NCI-H2196 treated with DMSO at 0.1 percent for 48 hours (cell line): ENCODE data around the gene PCDHB4.
"Not testable (repeated sequence)": the region's sequence is repeated elsewhere in the genome, so short reads cannot be mapped to it uniquely, and the experiment has no call there.

Experiments used
- DNase-seq: peaks from one replicate; lab custom pipeline; 2025; ENCODE audit not compliant: unreplicated experiment; lab: John Stamatoyannopoulos, UW

Gene PCDHB4

GRCh38 chr5:141121563-141121962 lies at the start of gene PCDHB4:
Gene PCDHB4, plus strand, starts transcription at chr5:141121818. Its CDS starts 181 bp downstream, at chr5:141121999.
- DNase-seq, result no peak

- DNase-seq, result no peak
Observed at GRCh38 chr5:141077826-141078225, 43.8 kb upstream of the PCDHB4 start.

- no peak for DNase-seq
Observed at GRCh38 chr5:141082228-141082627, 39.4 kb upstream of the PCDHB4 start.

- DNase-seq, result peak; percentile 64
Observed at GRCh38 chr5:141084487-141084989, 37.1 kb upstream of the PCDHB4 start.

- no peak for DNase-seq
Observed at GRCh38 chr5:141094481-141095262, 26.9 kb upstream of the PCDHB4 start, which contains the start of gene PCDHB2. Gene PCDHB2, plus strand, starts transcription at chr5:141094615. Its CDS starts 176 bp downstream, at chr5:141094791.

GRCh38 chr5:141095263-141095641 lies 26.4 kb upstream of the PCDHB4 start:
- DNase-seq, result no peak

- not testable (repeated sequence) for DNase-seq
Observed at GRCh38 chr5:141096181-141096580, 25.4 kb upstream of the PCDHB4 start.

- DNase-seq, result not testable (repeated sequence)
Observed at GRCh38 chr5:141096586-141096985, 25.0 kb upstream of the PCDHB4 start.

GRCh38 chr5:141100243-141100805 lies 21.3 kb upstream of the PCDHB4 start, which contains the start of gene PCDHB3:
Gene PCDHB3, plus strand, starts transcription at chr5:141100473. Its CDS starts 177 bp downstream, at chr5:141100650.
- peak; percentile 67 for DNase-seq

GRCh38 chr5:141101059-141101458 lies 20.6 kb upstream of the PCDHB4 start:
- no peak for DNase-seq

GRCh38 chr5:141102070-141102469 lies 19.5 kb upstream of the PCDHB4 start:
- not testable (repeated sequence) for DNase-seq

GRCh38 chr5:141102471-141102870 lies 19.1 kb upstream of the PCDHB4 start:
- not testable (repeated sequence) for DNase-seq

- no peak for DNase-seq
Observed at GRCh38 chr5:141105350-141105749, 16.3 kb upstream of the PCDHB4 start.

GRCh38 chr5:141119250-141119649 lies 2.4 kb upstream of the PCDHB4 start:
- DNase-seq, result no peak

- no peak for DNase-seq
Observed at GRCh38 chr5:141121985-141122384, 367 bp downstream of the PCDHB4 start.

- not testable (repeated sequence) for DNase-seq
Observed at GRCh38 chr5:141123396-141124135, 1.9 kb downstream of the PCDHB4 start.

GRCh38 chr5:141127305-141127704 lies 5.7 kb downstream of the PCDHB4 start:
- no peak for DNase-seq

- no peak for DNase-seq
Observed at GRCh38 chr5:141135030-141135717, 13.6 kb downstream of the PCDHB4 start, which contains the start of gene PCDHB5. Gene PCDHB5, plus strand, starts transcription at chr5:141135206. Its CDS starts 229 bp downstream, at chr5:141135435.

- DNase-seq, result no peak
Observed at GRCh38 chr5:141135718-141136266, 14.2 kb downstream of the PCDHB4 start.

- not testable (repeated sequence) for DNase-seq
Observed at GRCh38 chr5:141137346-141137745, 15.7 kb downstream of the PCDHB4 start.
